Heart left ventricle (tissue), 16 donors: ENCODE data around the gene MYO7A. TPM values are rescaled to one million over a fixed set of nuclear protein-coding genes. Genes with fewer than 3 reads are reported as not detected.

Source experiments
- ATAC-seq, 4 donors: fragments of 200-7000 bp; cut with Tn5 transposase; one replicate each; pipeline ENCODE4 v1.9.1; 2020 to 2022; ENCODE audit warnings: moderate library complexity in 4 of 4, mild to moderate bottlenecking in 3 of 4, moderate number of reproducible peaks in 1 of 4
- DNase-seq, 5 donors: peaks; one replicate each; pipeline ENCODE4 v3.0.0-alpha.2; 2020
- H3K27ac ChIP-seq, 12 donors: fragments of 200-600 bp; sonication (generic) in 4 of 12; one replicate each; pipeline versions ENCODE4 v1.5.0 to v1.8.0; 2016 to 2022; ENCODE audit warnings: mild to moderate bottlenecking in 2 of 12
- H3K27me3 ChIP-seq, 9 donors: fragments of 200-600 bp; sonication (generic) in 2 of 9; one replicate each; pipeline versions ENCODE4 v1.5.1 to v1.8.0; 2016 to 2022; ENCODE audit warnings: mild to moderate bottlenecking in 3 of 9
- H3K36me3 ChIP-seq, 9 donors: fragments of 200-600 bp; sonication (generic) in 2 of 9; one replicate each; pipeline versions ENCODE4 v1.5.0 to v1.8.0; 2018 to 2022; ENCODE audit warnings: mild to moderate bottlenecking in 2 of 9
- H3K4me1 ChIP-seq, 12 donors: fragments of 200-600 bp; sonication (generic) in 4 of 12; one replicate each; pipeline versions ENCODE4 v1.5.0 to v1.8.0; 2016 to 2022; ENCODE audit warnings: mild to moderate bottlenecking in 3 of 12
- H3K4me3 ChIP-seq, 12 donors: fragments of 200-600 bp; sonication (generic) in 4 of 12; one replicate each; pipeline versions ENCODE4 v1.5.0 to v1.8.0; 2017 to 2022; ENCODE audit warnings: mild to moderate bottlenecking in 9 of 12, moderate library complexity in 4 of 12
- H3K9me3 ChIP-seq, 12 donors: fragments of 200-600 bp; sonication (generic) in 4 of 12; one replicate each; pipeline versions ENCODE4 v1.5.0 to v1.8.0; 2016 to 2022; ENCODE audit warnings: mild to moderate bottlenecking in 1 of 12
- CTCF ChIP-seq, 12 donors: fragments of 200-600 bp; sonication (generic) in 4 of 12; IDR thresholded peaks; one replicate each; pipeline versions ENCODE4 v1.5.0 to v1.8.0; 2018 to 2022; ENCODE audit warnings: antibody characterized with exemption in 12 of 12, mild to moderate bottlenecking in 5 of 12
- POLR2A ChIP-seq, 2 donors: fragments of 450-650 bp; IDR thresholded peaks; one replicate each; pipeline ENCODE4 v1.6.1; 2017; ENCODE audit warnings: antibody characterized with exemption in 2 of 2, mild to moderate bottlenecking in 2 of 2, moderate library complexity in 2 of 2
- WGBS, 4 donors: extraction: QIAGEN DNeasy Blood & Tissue Kit in 2 of 4; methylation state at CpG; one replicate each; pipeline versions ENCODE4 v1.1.5 to v1.1.7; 2013 to 2018; 5-methylcytosine and 5-hydroxymethylcytosine counted together
- intact Hi-C, 10 donors: fragments of 100-400 bp; cut with DNase I; formaldehyde crosslinking; loops; one replicate each; pipeline versions ENCODE4 v1.11.1 to v1.14.2; 2022
- polyA plus RNA-seq, 2 donors: library from polyadenylated mRNA; stranded (reverse); fragments of 200-250 nt; gene quantifications; one replicate each; pipeline ENCODE4 v1.2.3, GENCODE V29; 2013
- total RNA-seq, 9 donors: library from RNA; depleted of rRNA in 2 of 9; stranded (reverse); fragments of >200 nt in 2 of 9; fragmentation: NEBNext Ultra II Directional in 3 of 9; extraction: Animal tissue kit (Norgen Biotek cat#: 25700) in 3 of 9; gene quantifications; one replicate each; pipeline versions ENCODE4 v1.1.0 to v1.2.4, GENCODE V29; 2016 to 2023
- donor health status: ischemic (EF 13 %, LVEDD 7.1; RV severe dilation, severe dysfunction).
- donor health status: healthy with polysubstance abuse.
- donor health status: DM: no; HTN: yes; CAD: no.
- donor health status: DM: no; HTN: no; CAD: no.
- donor health status: ischemic (EF 25% LVEDD 6.9; RV normal size, moderate dysfunction).
- donor health status: ischemic (EF 25% LVEDD 5.7; RV mildly dilated, moderate dysfunction).
- donor health status: healthy.
- donor health status: DM: yes; HTN: yes; CAD: no.
- donor health status: ischemic (EF 35%, LVEDD 5.7; RV mildly dilated, moderate dysfunction).
- donor health status: nonischemic (EF 11% LVEDD 7.7; RV severe dilation, severe dysfunction).
- donor health status: DM: yes; HTN: yes; CAD: no.
- donor health status: PGD.
- donor health status: ischemic (EF 29% LVEDD 5.4; RV normal size, mild dysfunction).
- donor health status: nonischemic (EF 23%, LVEDD 6.1; RV moderate dilation, normal function).

Gene MYO7A
- total and polyA plus RNA-seq, 11 donors: 1.0 to 17.1 (median 2.7) TPM

DNA sequence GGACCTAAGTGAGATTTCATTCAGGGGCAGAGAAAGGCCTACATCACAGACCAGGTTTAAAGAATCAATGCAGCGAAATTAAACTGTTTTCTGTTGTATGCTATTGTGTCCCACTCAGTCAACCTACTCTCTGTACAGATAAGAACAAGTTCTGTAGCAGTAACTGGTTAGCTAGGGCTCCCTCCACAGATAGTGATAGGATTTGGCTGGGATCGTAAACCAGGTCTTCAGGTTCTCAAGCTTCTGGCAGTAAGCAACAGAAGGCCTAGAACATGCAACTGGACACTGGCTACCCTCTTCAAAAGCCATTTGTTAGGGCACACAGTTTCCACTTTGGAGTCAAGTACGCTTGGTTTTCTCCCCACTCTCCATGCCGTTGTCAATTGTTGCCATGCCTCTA lies 104.2 kb downstream of the MYO7A start:
- DNase-seq: no peak
- H3K9me3 ChIP-seq: no peaks in the 10 kb centered on the region
- intact Hi-C loops: no loop called here
- no peak overlapping the region for H3K4me3 ChIP-seq
- H3K4me1 ChIP-seq: no peaks in the 10 kb centered on the region
- H3K27ac ChIP-seq: no peak overlapping the region
- peaks cover 0 to 6% (median 0%) of the 10 kb centered on the region in 9 donors for H3K27me3 ChIP-seq
- no peak for ATAC-seq
- WGBS, 4 donors: 90 to 93% (median 91%) methylated on average over 4 of the region's 4 CpGs
- no peaks in the 10 kb centered on the region for H3K36me3 ChIP-seq
- TF ChIP-seq POLR2A (IDR thresholded peaks at IDR 0.05) (no peak), CTCF (IDR thresholded peaks at IDR 0.05) (no peak)

GRCh38 chr11:77233011-77233410 lies 105.0 kb downstream of the MYO7A start:
- Histone ChIP-seq H3K4me1 (no peaks in the 10 kb centered on the region), H3K27ac (no peak overlapping the region), H3K27me3 (peaks cover 0 to 6% (median 0%) of the 10 kb centered on the region in 9 donors), H3K4me3 (no peak overlapping the region), H3K36me3 (no peaks in the 10 kb centered on the region), H3K9me3 (no peaks in the 10 kb centered on the region)
- ATAC-seq: no peak
- intact Hi-C loops: no loop called here
- DNase-seq: no peak
- TF ChIP-seq POLR2A (IDR thresholded peaks at IDR 0.05) (no peak), CTCF (IDR thresholded peaks at IDR 0.05) (no peak)
- 80 to 90% (median 82%) methylated on average over 3 of the region's 3 CpGs for WGBS, 4 donors

- Histone ChIP-seq H3K36me3 (no peaks in the 10 kb centered on the region), H3K4me3 (no peak overlapping the region), H3K4me1 (no peaks in the 10 kb centered on the region), H3K9me3 (peaks cover 0 to 11% (median 0%) of the 10 kb centered on the region in 12 donors), H3K27ac (no peak overlapping the region), H3K27me3 (peaks cover 0 to 6% (median 0%) of the 10 kb centered on the region in 9 donors)
- DNase-seq: no peak
- intact Hi-C loops: no loop called here
- no peak for ATAC-seq
- no peak for TF ChIP-seq CTCF (IDR thresholded peaks at IDR 0.05)
Observed at GRCh38 chr11:77236901-77237300, 108.9 kb downstream of the MYO7A start.

DNA sequence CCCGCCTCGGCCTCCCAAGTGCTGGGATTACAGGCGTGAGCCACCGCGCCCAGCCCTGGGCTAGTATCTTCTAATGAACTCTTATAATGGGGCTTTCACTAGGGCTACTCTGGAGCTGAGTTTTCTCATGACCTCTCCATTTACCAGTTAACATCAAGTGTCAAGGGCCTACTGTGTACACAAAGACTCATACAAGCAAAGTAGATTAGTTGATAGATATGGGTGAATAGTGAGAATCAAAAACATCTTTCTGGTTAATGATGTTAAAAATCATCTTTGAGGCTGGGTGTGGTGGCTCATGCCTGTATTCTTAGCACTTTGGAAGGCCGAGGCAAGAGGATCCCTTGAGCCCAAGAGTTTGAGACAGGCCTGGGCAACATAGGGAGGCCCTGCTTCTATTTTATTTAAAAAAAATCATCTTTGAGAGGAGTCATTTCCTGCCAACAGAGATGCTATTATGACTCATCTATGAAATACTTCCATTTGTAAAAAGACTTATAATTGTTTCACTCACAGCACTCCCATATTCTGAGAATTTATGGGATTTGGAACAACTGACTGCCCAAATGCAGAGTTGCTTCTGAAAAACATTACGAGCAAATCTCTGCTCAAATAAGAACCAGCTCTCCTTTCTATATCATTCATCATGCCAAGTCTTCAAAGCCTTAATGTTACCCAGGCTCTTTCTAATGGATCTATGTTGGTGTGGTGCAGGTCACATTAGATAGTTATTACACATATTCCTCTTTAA lies 116.4 kb downstream of the MYO7A start:
- Histone ChIP-seq H3K27me3 (no peaks in the 10 kb centered on the region), H3K27ac (peak overlapping the region in 1 of 12 donors; percentile 38), H3K9me3 (peaks cover 0 to 11% (median 0%) of the 10 kb centered on the region in 12 donors), H3K36me3 (no peaks in the 10 kb centered on the region), H3K4me1 (no peaks in the 10 kb centered on the region), H3K4me3 (no peak overlapping the region)
- intact Hi-C loops: no loop called here
- 87 to 93% (median 91%) methylated on average over 7 of the region's 7 CpGs for WGBS, 4 donors
- peak in 1 of 4 donors; percentile 33 for ATAC-seq
- no peak for DNase-seq
- TF ChIP-seq POLR2A (IDR thresholded peaks at IDR 0.05) (no peak), CTCF (IDR thresholded peaks at IDR 0.05) (no peak)
